Mesothelial cell of epicardium (in vitro differentiated cells): ENCODE results near the gene TMBIM4. TPM values are rescaled to one million over a fixed set of nuclear protein-coding genes. Genes with fewer than 3 reads are reported as not detected.

Experiments
- DNase-seq, 2 experiments: peaks; one replicate each; pipeline ENCODE4 v3.0.0; 2021; ENCODE audit warnings: low spot score in 2 of 2; ENCODE audit not compliant: unreplicated experiment in 2 of 2
- H3K27ac Mint-ChIP-seq: 2 replicates; pipeline ENCODE4 v1.8.0; 2021; ENCODE audit warnings: mixed read lengths
- H3K27me3 Mint-ChIP-seq: 2 replicates; pipeline ENCODE4 v1.8.0; 2021; ENCODE audit warnings: low read depth, mixed read lengths
- H3K36me3 Mint-ChIP-seq: 2 replicates; pipeline ENCODE4 v1.8.0; 2021; ENCODE audit warnings: mixed read lengths
- H3K4me1 Mint-ChIP-seq: 2 replicates; pipeline ENCODE4 v1.8.0; 2021; ENCODE audit warnings: mixed read lengths
- H3K4me3 Mint-ChIP-seq: 2 replicates; pipeline ENCODE4 v1.8.0; 2021; ENCODE audit warnings: mild to moderate bottlenecking, moderate library complexity, mixed read lengths
- H3K9me3 Mint-ChIP-seq: 2 replicates; pipeline ENCODE4 v1.8.0; 2021; ENCODE audit warnings: mixed read lengths
- total RNA-seq: library from RNA; stranded (reverse); gene quantifications from 3 replicates; pipeline ENCODE4 v1.2.1, GENCODE V29; 2021
- TF ChIP-seq, protein P1 (sequence below): fragments of 200-600 bp; sonication (generic); IDR thresholded peaks from one replicate; pipeline ENCODE4 v1.5.0; 2021; ENCODE audit warnings: antibody characterized with exemption; ENCODE audit not compliant: unreplicated experiment

TMBIM4 gene
- total RNA-seq, 1 donor from 2014 or later = 31.0 TPM

DNA sequence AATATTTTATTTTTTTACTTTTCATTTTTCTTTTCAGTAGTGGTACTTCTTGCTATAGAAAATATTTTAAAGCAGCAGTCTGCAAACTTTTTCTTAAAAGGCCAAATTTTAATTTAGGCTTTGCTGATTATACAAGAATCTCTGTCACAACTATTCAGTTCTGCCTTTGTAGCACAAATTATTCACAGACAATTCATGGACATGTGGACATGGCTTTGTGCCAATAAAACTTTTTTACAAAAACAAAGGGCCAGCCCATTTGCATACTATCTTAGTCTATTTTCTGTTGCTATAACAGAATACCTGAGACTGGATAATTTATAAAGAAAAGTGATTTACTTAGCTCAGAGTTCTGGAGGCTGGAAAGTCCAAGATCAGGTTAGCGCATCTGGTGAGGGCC is 56.3 kb downstream of the TMBIM4 start:
- DNase-seq = no peak
- Mint-ChIP-seq H3K4me1 (peaks cover 21% of the 10 kb centered on the region), H3K9me3 (no peaks in the 10 kb centered on the region), H3K27me3 (no peaks in the 10 kb centered on the region), H3K4me3 (no peak overlapping the region), H3K27ac (no peak overlapping the region), H3K36me3 (no peaks in the 10 kb centered on the region)
- TF ChIP-seq, protein P1, sequence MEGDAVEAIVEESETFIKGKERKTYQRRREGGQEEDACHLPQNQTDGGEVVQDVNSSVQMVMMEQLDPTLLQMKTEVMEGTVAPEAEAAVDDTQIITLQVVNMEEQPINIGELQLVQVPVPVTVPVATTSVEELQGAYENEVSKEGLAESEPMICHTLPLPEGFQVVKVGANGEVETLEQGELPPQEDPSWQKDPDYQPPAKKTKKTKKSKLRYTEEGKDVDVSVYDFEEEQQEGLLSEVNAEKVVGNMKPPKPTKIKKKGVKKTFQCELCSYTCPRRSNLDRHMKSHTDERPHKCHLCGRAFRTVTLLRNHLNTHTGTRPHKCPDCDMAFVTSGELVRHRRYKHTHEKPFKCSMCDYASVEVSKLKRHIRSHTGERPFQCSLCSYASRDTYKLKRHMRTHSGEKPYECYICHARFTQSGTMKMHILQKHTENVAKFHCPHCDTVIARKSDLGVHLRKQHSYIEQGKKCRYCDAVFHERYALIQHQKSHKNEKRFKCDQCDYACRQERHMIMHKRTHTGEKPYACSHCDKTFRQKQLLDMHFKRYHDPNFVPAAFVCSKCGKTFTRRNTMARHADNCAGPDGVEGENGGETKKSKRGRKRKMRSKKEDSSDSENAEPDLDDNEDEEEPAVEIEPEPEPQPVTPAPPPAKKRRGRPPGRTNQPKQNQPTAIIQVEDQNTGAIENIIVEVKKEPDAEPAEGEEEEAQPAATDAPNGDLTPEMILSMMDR = no peak

DNA sequence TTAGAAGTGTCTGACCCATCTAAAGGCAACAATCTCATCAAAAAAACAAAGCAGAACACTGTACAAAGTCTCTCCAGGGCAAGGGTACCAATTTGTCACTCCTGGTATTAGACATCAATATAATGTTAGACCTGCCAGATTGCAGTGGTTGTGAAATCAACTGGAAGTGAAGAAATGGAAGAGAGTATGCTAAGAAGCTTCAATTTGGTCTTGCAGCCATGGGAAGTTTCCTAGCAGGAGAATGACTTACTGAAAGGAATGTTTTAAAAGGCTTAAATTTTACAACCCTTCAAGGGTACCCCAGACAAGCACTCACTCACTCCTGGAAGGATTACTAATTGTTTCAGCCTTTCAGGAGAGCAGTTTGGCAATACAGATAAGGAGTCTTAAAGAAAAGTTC is 58.2 kb downstream of the TMBIM4 start:
- Mint-ChIP-seq H3K4me1 (peaks cover 36% of the 10 kb centered on the region), H3K27me3 (no peaks in the 10 kb centered on the region), H3K4me3 (no peak overlapping the region), H3K36me3 (no peaks in the 10 kb centered on the region), H3K27ac (peak overlapping the region; percentile 63), H3K9me3 (no peaks in the 10 kb centered on the region)
- no peak for DNase-seq
- TF ChIP-seq, protein P1 = no peak

DNA sequence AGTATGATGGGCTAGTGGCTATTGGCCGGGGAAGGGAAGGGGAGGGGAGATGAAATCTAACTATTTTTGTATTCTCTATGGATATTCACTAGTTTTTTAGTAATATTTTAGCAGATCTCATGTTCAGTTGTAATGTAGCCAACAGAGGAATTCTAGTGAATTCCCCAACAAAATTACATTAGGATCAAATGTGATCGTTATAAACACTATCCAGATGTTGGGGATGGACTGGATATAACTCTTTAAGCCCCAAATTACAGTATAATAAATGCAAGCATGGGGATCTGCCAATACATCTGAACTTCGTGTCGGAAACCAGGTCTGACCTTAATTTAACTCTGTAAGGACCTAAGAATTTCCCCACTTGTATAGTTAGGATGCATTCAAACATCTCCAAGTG is 60.7 kb downstream of the TMBIM4 start:
- no peak for DNase-seq
- H3K27me3 Mint-ChIP-seq = no peaks in the 10 kb centered on the region
- H3K27ac Mint-ChIP-seq = no peak overlapping the region
- no peaks in the 10 kb centered on the region for H3K9me3 Mint-ChIP-seq
- H3K4me3 Mint-ChIP-seq = no peak overlapping the region
- no peaks in the 10 kb centered on the region for H3K36me3 Mint-ChIP-seq
- peaks cover 33% of the 10 kb centered on the region for H3K4me1 Mint-ChIP-seq
- TF ChIP-seq, protein P1 = no peak

DNA sequence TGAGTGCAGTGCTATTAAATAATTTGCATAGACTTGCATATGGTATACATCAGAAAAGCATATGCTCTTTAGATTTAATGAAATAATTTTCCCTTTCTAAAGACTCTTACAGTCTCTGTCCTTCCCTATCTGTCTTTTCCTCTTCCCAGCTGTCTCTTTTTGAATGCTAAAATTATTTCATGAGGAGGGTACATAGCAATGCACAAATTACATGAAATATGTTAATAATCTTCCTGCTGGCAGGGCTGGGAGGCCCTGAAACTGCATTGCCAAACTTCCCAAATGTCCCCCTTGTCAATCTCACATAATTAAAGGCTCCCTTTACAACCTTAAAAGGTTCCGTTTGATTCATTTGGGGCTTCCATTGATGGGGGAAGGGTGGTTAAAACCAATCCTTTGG is 61.4 kb downstream of the TMBIM4 start:
- Mint-ChIP-seq H3K27ac (no peak overlapping the region), H3K27me3 (no peaks in the 10 kb centered on the region), H3K4me3 (no peak overlapping the region), H3K36me3 (no peaks in the 10 kb centered on the region), H3K9me3 (no peaks in the 10 kb centered on the region), H3K4me1 (peaks cover 33% of the 10 kb centered on the region)
- DNase-seq = no peak
- TF ChIP-seq, protein P1 = no peak

DNA sequence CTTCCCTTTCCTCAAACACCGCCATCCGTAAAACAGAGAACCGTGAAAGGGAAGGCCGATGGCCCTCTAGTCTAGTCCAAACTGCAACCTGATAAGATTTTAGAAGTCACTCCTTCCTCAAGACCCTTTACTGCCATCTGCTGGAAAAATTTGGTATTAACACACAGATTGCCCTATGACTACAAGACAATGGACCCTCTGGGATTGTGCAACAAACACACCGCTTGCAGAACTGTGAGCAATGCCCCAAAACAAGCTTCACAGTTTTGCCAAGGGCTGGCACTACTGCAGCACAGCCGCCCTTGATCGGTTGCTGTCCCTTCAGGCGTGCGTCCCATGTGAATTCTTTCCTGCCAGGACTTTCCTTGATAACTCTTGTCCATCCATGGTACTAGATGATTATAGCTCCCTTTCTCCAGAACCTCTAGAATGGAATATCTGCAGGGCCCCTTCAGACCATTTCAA is 62.3 kb downstream of the TMBIM4 start:
- TF ChIP-seq, protein P1 = peak; percentile 92
- Mint-ChIP-seq H3K9me3 (peaks cover 6% of the 10 kb centered on the region), H3K4me3 (no peak overlapping the region), H3K27ac (peak overlapping the region; percentile 35), H3K4me1 (peaks cover 33% of the 10 kb centered on the region), H3K27me3 (no peaks in the 10 kb centered on the region), H3K36me3 (no peaks in the 10 kb centered on the region)
- DNase-seq = peak in 1 of 2 experiments; percentile 43
